ENCODE data around the gene PDE8A.

PDE8A gene

GRCh38 chr15:85116494-85116893, 134.8 kb downstream of the PDE8A start:
- POLR2A ChIA-PET = no interaction called here
- TF ChIP-seq ZNF639 (tag by site-specific recombination; IDR thresholded peaks at IDR 0.05) (no peak), HOXA7 (CRISPR knock-in tag; IDR thresholded peaks at IDR 0.05; ENCODE audit: borderline replicate concordance) (no peak), ZFHX2 (tag by site-specific recombination; conservative IDR thresholded peaks at IDR 0.05) (no peak), YY2 (tag by site-specific recombination; IDR thresholded peaks at IDR 0.05) (no peak), PATZ1 (tag by site-specific recombination; IDR thresholded peaks at IDR 0.05) (no peak), KLF1 (tag by site-specific recombination; IDR thresholded peaks at IDR 0.05) (no peak), ZNF76 (tag by site-specific recombination; IDR thresholded peaks at IDR 0.05; ENCODE audit: borderline replicate concordance, low read depth) (no peak), KLF7 (tag by site-specific recombination; IDR thresholded peaks at IDR 0.05; ENCODE audit: borderline replicate concordance) (no peak), ZNF843 (tag by site-specific recombination; IDR thresholded peaks at IDR 0.05) (no peak), IKZF3 (tag by site-specific recombination; IDR thresholded peaks at IDR 0.05) (no peak), TCF7L2 (IDR thresholded peaks at IDR 0.05; ENCODE audit: borderline replicate concordance, low read depth, low read length) (no peak)
- no peaks in the 10 kb centered on the region for H3K4me1 ChIP-seq (ENCODE audit: control insufficient read depth, insufficient read depth, low read length)
- no peaks in the 10 kb centered on the region for H3K9me3 ChIP-seq (ENCODE audit: control insufficient read depth, insufficient read depth, low read depth, low read length)
- no peak overlapping the region for H3K4me3 ChIP-seq (ENCODE audit: low read depth, low read length)
- peaks cover 7 to 41% of the 10 kb centered on the region in 2 experiments for H3K36me3 ChIP-seq (ENCODE audit: control insufficient read depth in 2 of 2, insufficient read depth in 1 of 2, low read length in 2 of 2)
- CTCF ChIA-PET = no interaction called here
- no peak overlapping the region for H3K27ac ChIP-seq (ENCODE audit: extremely low read depth, low read depth, low read length)

GRCh38 chr15:85116925-85117646, 135.4 kb downstream of the PDE8A start:
- POLR2A ChIA-PET = no interaction called here
- H3K27ac ChIP-seq (ENCODE audit: extremely low read depth, low read depth, low read length) = no peak overlapping the region
- no peaks in the 10 kb centered on the region for H3K9me3 ChIP-seq (ENCODE audit: control insufficient read depth, insufficient read depth, low read depth, low read length)
- peaks cover 7 to 46% of the 10 kb centered on the region in 2 experiments for H3K36me3 ChIP-seq (ENCODE audit: control insufficient read depth in 2 of 2, insufficient read depth in 1 of 2, low read length in 2 of 2)
- no peaks in the 10 kb centered on the region for H3K4me1 ChIP-seq (ENCODE audit: control insufficient read depth, insufficient read depth, low read length)
- CTCF ChIA-PET = no interaction called here
- H3K4me3 ChIP-seq (ENCODE audit: low read depth, low read length) = no peak overlapping the region
- TF ChIP-seq REPIN1 (tag by site-specific recombination; IDR thresholded peaks at IDR 0.05; ENCODE audit: low read depth) (no peak), ZNF645 (tag by site-specific recombination; IDR thresholded peaks at IDR 0.05) (no peak), HOXC10 (CRISPR knock-in tag; IDR thresholded peaks at IDR 0.05) (no peak), ZNF596 (tag by site-specific recombination; IDR thresholded peaks at IDR 0.05) (no peak), TSHZ1 (tag by site-specific recombination; IDR thresholded peaks at IDR 0.05; ENCODE audit: borderline replicate concordance) (no peak), ZNF292 (tag by site-specific recombination; IDR thresholded peaks at IDR 0.05; ENCODE audit: borderline replicate concordance, low read depth) (no peak), ZBTB26 (tag by site-specific recombination; optimal IDR thresholded peaks at IDR 0.05) (no peak), ZNF223 (tag by site-specific recombination; IDR thresholded peaks at IDR 0.05) (no peak), KLF9 (tag by site-specific recombination; IDR thresholded peaks at IDR 0.05; ENCODE audit: low read depth) (no peak), ZNF239 (tag by site-specific recombination; IDR thresholded peaks at IDR 0.05) (no peak), ZBTB17 (tag by site-specific recombination; IDR thresholded peaks at IDR 0.05) (no peak), ZNF785 (tag by site-specific recombination; IDR thresholded peaks at IDR 0.05) (no peak), ZNF10 (tag by site-specific recombination; IDR thresholded peaks at IDR 0.05) (no peak), ZFP3 (tag by site-specific recombination; IDR thresholded peaks at IDR 0.05; ENCODE audit: low read depth) (no peak), ZNF791 (tag by site-specific recombination; IDR thresholded peaks at IDR 0.05) (no peak), ZNF560 (tag by site-specific recombination; IDR thresholded peaks at IDR 0.05; ENCODE audit: borderline replicate concordance) (no peak)
